Tibial artery (tissue), 4 donors: Measurements from ENCODE around the gene NME3.
A peak's percentile ranks its signal among the peaks of the same experiment; 100 is the strongest.

ENCODE experiments used
- DNase-seq, 2 donors: peaks; one replicate each; pipeline ENCODE4 v3.0.0-alpha.2; 2019
- H3K27ac ChIP-seq, 2 donors: fragments of 200-600 bp; sonication (generic) in 1 of 2; 1 replicate in 1 of 2; 2 replicates in 1 of 2; pipeline ENCODE4 v1.5.1; 2018 to 2019; ENCODE audit warnings: mild to moderate bottlenecking in 1 of 2
- H3K27me3 ChIP-seq, 2 donors: fragments of 200-600 bp; sonication (generic) in 1 of 2; one replicate each; pipeline versions ENCODE4 v1.5.1 to v1.6.0; 2016 to 2019
- H3K36me3 ChIP-seq, 3 donors: fragments of 200-600 bp; sonication (generic) in 2 of 3; one replicate each; pipeline ENCODE4 v1.5.1; 2016 to 2019; ENCODE audit warnings: mild to moderate bottlenecking in 2 of 3
- H3K4me1 ChIP-seq, 4 donors: fragments of 200-600 bp; sonication (generic) in 2 of 4; 1 replicate in 3 of 4; 2 replicates in 1 of 4; pipeline ENCODE4 v1.5.1; 2016 to 2019
- H3K4me3 ChIP-seq, 2 donors: fragments of 200-600 bp; sonication (generic) in 1 of 2; 1 replicate in 1 of 2; 2 replicates in 1 of 2; pipeline ENCODE4 v1.5.1; 2018 to 2019; ENCODE audit warnings: mild to moderate bottlenecking in 2 of 2
- H3K9me3 ChIP-seq, 3 donors: fragments of 200-600 bp; sonication (generic) in 1 of 3; one replicate each; pipeline ENCODE4 v1.5.1; 2016 to 2019
- intact Hi-C: fragments of 100-400 bp; cut with DNase I; formaldehyde crosslinking; loops from one replicate; pipeline ENCODE4 v1.15.0; 2023; ENCODE audit warnings: low total_unique reads
- TF ChIP-seq, protein P1 (sequence below), 2 experiments: fragments of 200-600 bp in 1 of 2; fragments of 450-650 bp in 1 of 2; IDR thresholded peaks; one replicate each; pipeline ENCODE4 v1.5.1; 2017 to 2019; ENCODE audit warnings: antibody characterized with exemption in 2 of 2, mild to moderate bottlenecking in 1 of 2, moderate library complexity in 1 of 2

Gene NME3

DNA sequence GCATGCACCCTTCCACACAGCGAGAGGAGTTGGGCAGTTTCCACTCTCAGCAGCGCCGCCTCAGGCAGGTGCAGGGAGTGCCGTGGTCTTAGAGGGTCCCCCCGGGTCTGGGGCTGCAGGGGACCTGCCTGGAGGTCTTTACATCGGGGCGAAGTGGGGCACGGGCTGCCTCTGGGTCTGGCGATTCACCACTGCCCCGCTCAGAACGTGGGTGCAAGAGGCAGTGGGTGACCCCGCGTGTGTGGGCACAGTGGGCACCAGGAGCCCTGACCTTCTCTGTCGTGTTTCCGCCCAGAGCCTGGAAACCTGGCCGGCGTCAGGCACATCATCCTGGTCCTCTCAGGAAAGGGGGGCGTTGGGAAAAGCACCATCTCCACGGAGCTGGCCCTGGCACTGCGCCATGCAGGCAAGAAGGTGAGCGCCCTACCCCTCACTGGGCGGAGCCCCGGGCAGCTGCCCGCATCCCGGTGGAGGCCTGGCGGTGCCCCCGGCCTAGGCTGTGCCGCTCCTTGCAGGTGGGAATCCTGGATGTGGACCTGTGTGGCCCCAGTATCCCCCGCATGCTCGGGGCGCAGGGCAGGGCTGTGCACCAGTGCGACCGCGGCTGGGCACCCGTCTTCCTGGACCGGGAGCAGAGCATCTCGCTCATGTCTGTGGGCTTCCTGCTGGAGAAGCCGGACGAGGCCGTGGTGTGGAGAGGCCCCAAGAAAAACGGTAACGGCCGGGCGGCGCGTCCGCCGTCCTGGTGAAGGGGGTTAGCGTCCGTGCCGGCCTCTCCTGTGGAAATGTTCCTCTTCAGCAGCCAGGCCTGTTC is 15.1 kb upstream of the NME3 start:
- DNase-seq, result no peak
- TF ChIP-seq, protein P1, sequence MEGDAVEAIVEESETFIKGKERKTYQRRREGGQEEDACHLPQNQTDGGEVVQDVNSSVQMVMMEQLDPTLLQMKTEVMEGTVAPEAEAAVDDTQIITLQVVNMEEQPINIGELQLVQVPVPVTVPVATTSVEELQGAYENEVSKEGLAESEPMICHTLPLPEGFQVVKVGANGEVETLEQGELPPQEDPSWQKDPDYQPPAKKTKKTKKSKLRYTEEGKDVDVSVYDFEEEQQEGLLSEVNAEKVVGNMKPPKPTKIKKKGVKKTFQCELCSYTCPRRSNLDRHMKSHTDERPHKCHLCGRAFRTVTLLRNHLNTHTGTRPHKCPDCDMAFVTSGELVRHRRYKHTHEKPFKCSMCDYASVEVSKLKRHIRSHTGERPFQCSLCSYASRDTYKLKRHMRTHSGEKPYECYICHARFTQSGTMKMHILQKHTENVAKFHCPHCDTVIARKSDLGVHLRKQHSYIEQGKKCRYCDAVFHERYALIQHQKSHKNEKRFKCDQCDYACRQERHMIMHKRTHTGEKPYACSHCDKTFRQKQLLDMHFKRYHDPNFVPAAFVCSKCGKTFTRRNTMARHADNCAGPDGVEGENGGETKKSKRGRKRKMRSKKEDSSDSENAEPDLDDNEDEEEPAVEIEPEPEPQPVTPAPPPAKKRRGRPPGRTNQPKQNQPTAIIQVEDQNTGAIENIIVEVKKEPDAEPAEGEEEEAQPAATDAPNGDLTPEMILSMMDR (IDR thresholded peaks at IDR 0.05), result no peak
- H3K9me3 ChIP-seq, result no peaks in the 10 kb centered on the region
- no peak overlapping the region for H3K27ac ChIP-seq
- H3K27me3 ChIP-seq, result no peaks in the 10 kb centered on the region
- peaks cover 15 to 64% (median 43%) of the 10 kb centered on the region in 3 donors for H3K36me3 ChIP-seq
- intact Hi-C loops, result no loop called here
- H3K4me3 ChIP-seq, result no peak overlapping the region
- peaks cover 0 to 49% (median 24%) of the 10 kb centered on the region in 4 donors for H3K4me1 ChIP-seq

DNA sequence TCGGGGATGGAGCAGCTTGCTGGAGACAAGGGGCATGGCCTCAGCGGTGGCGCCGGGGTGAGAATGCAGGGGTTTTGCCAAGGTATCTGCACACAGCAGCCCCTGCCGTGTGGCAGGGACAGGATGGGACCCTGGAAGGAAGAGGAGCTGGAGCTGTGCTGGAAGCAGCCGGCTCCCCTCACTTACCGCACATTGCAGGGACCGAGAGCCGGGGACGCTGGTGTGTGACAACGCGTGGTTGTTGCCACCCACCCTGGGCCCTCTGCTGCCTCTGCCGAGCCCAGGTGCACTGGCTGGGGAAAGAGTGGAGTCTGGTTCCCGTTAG is 14.5 kb upstream of the NME3 start:
- Histone ChIP-seq H3K27ac (no peak overlapping the region), H3K4me1 (peaks cover 0 to 56% (median 30%) of the 10 kb centered on the region in 4 donors), H3K9me3 (no peaks in the 10 kb centered on the region), H3K27me3 (no peaks in the 10 kb centered on the region), H3K36me3 (peaks cover 15 to 61% (median 41%) of the 10 kb centered on the region in 3 donors), H3K4me3 (no peak overlapping the region)
- intact Hi-C loops, result no loop called here
- TF ChIP-seq, protein P1 (IDR thresholded peaks at IDR 0.05), result no peak
- DNase-seq, result no peak

DNA sequence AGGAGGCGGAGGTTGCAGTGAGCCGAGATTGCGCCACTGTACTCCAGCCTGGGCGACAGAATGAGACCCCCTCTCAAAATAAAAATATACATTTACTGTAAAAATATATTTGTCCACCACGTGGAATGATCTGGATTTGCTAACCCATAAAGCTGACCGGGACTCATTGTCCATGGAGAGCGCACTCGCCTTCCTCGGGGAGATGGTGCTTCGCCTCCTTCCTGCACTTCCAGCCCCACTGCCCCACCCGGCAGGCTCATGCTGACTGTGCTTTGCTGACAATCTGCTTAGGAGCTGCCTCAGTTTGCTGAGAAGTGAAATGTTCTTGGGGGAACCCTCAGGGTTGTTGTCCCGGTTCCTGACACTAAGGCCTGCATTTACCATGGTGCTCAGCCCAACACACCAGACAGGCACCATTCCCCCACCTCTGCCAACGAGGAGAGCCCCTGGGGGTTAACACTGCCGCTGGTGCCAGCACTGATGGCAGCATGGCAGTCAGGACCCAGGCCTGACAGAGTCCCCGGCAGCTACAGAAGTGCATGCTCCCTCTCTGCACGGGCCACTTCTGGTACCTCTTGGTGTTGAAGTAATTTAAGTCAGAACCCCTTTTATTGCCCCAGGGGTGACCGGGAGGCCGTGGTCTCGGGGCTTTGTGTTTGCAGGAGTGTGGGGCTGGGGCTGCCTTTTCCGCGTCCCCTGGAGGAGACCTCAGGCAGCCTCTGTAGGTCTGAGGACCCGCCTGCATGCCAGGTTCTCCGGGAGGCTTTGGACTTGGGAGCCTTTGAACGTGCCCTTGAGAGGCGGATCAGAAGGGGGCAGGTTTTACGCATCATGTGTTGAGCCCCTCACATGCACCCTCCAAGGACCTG is 13.9 kb upstream of the NME3 start:
- Histone ChIP-seq H3K36me3 (peaks cover 15 to 61% (median 43%) of the 10 kb centered on the region in 3 donors), H3K27ac (no peak overlapping the region), H3K9me3 (no peaks in the 10 kb centered on the region), H3K4me3 (no peak overlapping the region), H3K4me1 (peaks cover 0 to 61% (median 35%) of the 10 kb centered on the region in 4 donors), H3K27me3 (no peaks in the 10 kb centered on the region)
- no peak for DNase-seq
- TF ChIP-seq, protein P1 (IDR thresholded peaks at IDR 0.05), result no peak
- intact Hi-C loops, result loop anchor here (5.0 kb wide), 1 partner anchor 42 kb away; the partner anchor contains the start of genes FAHD1 and HAGH

DNA sequence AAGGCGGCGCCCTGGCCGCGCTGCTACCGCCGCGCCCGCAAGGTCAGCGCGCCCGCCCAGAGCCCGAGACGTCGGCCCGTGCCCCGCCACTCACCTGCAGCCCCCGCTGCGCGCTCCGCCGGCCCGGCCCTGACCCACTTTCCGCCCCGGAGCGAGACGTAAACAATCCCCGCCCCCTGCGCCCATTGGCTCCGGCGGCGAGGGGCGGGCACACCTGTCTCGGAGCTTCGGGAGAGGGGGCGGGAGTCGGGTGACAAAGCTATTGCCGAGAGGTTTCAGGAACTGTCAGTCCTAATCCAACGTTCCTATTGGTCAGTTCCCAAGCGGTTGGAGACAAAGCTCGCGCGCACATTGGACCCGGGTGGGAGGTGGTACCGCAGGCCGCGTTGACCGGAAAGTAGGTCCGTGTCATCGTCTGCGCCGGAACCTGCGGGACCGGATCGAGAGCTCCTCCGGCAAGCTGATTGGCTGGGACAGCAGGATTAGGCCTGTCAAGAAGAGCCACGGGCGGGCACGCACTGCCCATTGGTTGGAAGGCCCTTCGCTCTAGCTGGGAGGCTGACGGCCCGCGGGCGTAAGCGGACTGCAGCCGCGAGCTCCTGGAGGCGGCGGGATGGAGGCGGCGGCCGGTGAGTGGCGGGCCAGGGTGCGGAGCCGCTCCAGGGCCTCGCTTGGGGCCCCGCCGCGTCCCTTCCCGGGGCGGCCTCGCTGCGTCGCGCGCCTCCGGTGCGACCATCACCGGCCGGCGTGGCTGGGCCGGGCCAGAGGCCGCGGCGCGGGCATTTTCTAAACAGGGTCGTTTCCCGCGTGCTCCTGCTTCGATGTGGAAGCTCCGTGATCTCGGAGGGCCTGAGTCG is 11.3 kb upstream of the NME3 start, which contains the start of the genes NUBP2 and SPSB3:
NUBP2 (plus strand) TSS at position 553 of the 857 bp plus-strand sequence; CDS start at position 614, 61 bp downstream.
SPSB3 (minus strand) TSS at position 164 of the 857 bp plus-strand sequence. CDS start 1,088 bp downstream, outside the sequence.
- peak; percentile 100 for DNase-seq
- peaks cover 0 to 73% (median 40%) of the 10 kb centered on the region in 4 donors for H3K4me1 ChIP-seq
- intact Hi-C loops, result loop anchor here (5.0 kb wide), 1 partner anchor 45 kb away; the partner anchor contains the start of genes FAHD1 and HAGH

More for the DNA sequence above, 11.3 kb upstream of the NME3 start, which contains the start of the genes NUBP2 and SPSB3:
- Histone ChIP-seq H3K36me3 (peaks cover 17 to 61% (median 42%) of the 10 kb centered on the region in 3 donors), H3K27ac (peak within 1 kb of the TSS; percentile 75 to 78), H3K4me3 (peak within 1 kb of the TSS; percentile 74 to 94), H3K9me3 (no peaks in the 10 kb centered on the region), H3K27me3 (no peaks in the 10 kb centered on the region)
- TF ChIP-seq, protein P1 (IDR thresholded peaks at IDR 0.05), result no peak
